HG03103 (cell line): Measurements from ENCODE around the gene APOE.
"Not testable (repeated sequence)": the region's sequence is repeated elsewhere in the genome, so short reads cannot be mapped to it uniquely, and the experiment has no call there.

Experiments
- ATAC-seq: cut with Tn5 transposase; IDR thresholded peaks from one replicate; pipeline ENCODE4 v1.9.1; 2021; ENCODE audit warnings: low read depth; ENCODE audit not compliant: unreplicated experiment

APOE gene

DNA sequence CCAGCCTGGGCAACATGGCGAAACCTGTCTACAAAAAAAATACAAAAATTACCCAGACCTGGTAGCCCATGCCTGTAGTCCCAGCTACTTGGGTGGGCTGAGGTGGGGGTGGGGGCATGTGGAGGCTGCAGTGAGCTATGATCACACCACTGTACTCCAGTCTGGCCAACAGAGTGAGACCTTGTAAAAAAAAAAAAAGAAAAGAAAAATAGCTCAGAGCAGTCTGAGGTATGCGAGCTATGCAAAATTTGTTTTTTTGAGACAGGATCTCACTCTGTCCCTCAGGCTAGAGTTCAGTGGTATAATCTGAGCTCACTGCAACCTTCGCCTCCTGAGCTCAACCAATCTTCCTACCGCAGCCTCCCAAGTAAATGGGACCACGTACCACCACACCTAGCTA lies 21.7 kb upstream of the APOE start:
- ATAC-seq, result no peak

DNA sequence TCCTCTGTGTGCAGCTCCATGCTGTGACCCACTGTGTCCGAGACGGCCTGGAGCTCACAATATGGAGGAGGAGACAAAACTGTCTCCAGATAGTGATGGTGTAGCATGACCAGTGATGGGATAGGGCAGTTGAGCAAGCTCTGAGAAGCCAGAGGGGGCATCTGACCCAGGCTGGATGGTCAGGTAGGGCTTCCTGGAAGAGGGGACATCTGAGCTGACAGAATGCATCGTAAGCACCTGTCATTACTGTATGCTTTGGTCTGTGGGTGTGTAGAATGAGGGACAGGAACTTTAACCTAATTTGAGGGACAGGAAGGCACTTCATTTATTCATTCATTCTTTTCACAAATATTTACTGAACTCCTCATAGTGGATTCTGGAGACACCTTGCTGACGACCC lies 21.0 kb upstream of the APOE start:
- no peak for ATAC-seq

DNA sequence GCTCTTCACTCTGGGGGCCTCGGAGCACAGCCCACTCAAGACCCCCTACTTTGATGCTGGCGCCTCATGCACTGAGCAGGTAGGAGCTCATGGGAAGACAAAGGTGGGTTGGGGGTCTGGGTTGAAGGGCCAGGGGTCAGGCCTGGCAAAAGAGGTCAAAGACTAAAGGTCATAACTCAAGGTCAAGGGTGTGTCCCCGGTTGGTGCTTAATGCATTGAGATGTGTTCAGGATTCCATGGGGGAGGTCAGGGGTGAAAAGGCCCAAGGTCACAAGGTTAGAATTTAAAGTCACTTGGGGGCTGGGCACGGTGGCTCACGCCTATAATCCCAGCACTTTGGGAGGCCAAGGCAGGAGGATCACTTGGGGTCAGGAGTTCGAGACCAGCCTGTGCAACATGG lies 19.5 kb upstream of the APOE start:
- no peak for ATAC-seq

DNA sequence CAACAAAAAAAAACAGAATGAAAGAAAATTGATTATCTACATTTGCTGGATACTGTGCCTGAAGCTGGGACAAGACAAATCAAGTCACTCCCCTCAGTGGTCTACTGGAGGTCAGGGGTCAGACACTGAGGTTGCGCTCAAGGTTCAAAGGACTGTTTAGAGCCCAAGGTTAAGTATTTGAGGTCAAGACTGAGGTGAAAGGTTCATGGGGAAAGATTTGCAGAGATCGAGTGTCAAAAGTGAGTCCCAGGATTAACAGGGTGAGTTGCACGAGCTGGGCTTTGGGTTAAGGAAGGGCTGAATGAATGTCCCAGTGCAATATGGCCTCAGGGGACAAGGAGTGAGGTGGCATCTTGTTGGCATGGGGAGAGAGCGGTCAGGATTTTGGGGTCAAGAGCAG lies 17.9 kb upstream of the APOE start:
- ATAC-seq, result no peak

DNA sequence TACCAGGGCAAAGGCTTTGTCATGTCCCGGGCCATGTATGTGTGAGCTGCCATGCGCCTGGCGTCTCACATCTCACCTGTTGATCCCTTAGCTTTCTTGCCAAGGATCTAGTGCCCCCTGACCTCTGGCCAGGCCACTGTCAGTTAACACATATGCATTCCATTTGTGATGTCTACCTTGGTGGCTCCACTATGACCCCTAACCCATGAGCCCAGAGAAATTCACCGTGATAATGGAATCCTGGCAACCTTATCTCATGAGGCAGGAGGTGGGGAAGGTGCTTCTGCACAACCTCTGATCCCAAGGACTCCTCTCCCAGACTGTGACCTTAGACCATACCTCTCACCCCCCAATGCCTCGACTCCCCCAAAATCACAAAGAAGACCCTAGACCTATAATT lies 17.3 kb upstream of the APOE start:
- ATAC-seq, result not testable (repeated sequence)

DNA sequence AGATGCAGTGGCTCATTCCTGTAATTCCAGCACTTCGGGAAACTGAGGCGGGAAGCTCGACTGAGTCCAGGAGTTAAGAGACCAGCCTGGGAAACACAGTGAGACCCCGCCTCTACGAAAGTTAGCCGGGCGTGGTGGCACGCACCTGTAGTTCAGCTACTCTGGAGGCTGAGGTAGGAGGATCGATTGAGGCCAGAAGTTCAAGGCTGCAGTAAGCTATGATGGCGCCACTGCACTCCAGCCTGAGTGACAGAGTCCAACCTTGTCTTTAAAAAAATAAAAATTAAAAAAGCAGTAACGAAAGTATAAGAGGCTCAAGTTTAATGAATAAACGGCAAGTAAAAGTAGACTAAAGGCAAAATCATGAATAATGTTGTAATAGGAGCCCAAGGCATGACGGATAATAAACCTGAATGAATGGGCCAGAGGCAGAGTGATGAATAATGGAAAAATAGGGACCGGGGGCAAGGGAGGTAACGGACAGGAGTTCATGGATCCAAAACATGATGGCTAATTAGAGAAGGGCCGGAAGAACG lies 15.7 kb upstream of the APOE start:
- ATAC-seq, result no peak

DNA sequence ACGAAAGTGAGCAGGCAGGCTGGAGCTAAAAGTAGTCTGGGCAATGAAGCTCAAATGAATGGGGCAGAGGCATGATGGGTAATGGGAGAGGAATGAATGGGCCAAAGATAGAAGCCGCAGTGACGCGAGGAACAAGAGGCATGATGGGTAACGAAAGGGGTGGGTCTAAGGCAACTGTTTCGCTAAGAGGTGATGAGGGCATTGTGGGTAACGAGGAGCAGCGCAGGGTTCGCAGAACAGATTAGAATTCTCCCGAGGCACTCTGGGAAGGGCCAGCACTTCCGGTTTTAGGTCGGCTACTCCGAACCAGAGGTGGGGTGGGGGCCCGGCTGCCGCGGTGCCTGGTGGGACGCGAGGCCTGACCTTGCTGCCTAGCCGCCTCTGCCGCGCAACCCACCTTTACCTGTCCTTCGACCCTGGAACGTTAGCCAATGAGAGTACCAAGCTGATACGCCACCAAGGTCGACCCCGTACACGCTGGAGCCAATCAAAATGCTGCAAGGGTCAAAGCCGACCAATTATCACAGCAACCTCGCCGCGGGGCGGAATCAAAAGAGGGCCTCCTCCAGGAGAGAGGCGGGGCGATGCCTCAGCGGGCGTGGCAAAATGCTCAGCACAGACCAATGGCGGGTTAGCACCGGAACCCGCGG lies 15.1 kb upstream of the APOE start:
- peak; percentile 76 for ATAC-seq

DNA sequence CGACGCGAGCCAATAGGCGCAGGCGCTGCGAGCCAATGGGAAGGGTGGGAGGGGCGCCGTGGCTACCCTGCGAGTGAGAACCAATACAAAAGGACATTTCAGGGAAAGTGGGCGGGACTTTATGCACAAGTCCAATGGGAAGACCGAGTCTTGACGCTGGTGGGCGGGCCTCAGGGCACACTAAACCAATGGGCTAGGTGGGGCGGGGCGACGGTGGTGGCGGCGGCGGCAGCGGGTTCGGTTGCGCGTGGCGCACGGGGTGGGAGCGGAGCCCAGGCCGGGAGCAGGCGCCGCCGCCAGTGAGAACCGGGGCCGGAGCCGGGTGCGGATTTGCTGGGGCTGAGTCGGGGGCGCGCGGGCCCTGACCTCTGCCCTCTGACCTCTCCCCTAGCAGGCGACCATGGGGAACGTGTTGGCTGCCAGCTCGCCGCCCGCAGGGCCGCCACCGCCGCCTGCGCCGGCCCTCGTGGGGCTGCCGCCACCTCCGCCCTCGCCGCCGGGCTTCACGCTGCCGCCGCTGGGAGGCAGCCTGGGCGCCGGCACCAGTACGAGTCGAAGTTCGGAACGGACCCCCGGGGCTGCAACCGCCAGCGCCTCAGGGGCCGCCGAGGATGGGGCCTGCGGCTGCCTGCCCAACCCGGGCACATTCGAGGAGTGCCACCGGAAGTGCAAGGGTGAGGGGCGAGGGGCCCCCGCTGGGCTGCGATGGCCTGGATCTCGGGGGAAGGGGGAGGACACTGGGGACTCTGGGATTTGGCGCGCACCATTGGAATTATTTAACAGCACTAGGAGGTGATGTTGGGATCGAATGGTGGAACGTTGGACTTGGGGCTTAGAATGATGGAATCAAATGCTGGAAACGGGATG lies 14.3 kb upstream of the APOE start, which contains the start of gene TOMM40:
TOMM40 (plus strand) TSS at position 239 of the 867 bp plus-strand sequence; CDS start at position 401, 162 bp downstream.
- ATAC-seq, result no peak

DNA sequence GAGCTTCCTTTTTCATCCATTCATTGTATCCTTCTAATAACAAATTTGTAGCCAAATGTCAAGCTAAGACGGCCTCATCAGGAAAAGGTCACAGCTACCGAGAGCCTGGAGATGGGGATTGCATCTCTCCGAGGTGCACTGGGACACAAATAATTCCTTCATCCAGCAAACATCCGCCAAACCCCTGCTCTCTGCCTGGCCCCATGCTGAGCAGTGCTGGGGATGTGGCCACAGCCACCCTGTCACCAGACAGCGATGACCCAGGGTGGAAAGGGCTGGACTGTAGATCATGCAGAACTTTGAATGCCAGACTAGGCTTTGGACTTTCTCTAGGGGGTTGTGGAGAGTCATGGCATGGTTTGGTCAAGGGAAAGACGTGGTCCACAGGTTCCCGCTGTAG lies 12.7 kb upstream of the APOE start:
- ATAC-seq, result no peak

DNA sequence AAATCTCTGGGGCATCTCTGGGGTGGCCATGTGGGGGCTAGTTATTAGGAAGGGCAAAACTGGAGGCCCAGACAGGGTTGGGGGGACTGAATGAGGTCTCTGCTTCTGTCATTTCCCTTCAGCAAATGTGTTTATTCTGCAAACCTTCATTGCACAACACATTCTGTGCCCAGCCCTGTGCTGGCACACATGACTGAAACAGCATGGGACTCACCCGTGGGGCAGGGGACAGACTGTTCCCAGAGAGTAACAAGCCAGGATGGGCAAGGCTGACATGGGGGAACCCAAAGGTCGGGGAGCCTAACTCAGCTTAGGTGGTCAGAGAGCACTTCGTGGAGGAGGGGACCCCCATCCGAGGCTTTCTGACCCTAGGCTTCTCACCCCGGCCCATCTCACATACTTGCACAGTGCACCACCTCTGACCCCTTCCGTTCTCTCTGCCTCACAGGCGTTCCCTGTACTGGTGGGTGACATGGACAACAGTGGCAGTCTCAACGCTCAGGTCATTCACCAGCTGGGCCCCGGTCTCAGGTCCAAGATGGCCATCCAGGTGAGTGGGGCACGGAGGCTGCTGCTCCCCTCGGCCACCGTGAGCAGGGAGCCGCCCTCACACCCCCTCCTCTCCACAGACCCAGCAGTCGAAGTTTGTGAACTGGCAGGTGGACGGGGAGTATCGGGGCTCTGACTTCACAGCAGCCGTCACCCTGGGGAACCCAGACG lies 12.1 kb upstream of the APOE start:
- no peak for ATAC-seq

DNA sequence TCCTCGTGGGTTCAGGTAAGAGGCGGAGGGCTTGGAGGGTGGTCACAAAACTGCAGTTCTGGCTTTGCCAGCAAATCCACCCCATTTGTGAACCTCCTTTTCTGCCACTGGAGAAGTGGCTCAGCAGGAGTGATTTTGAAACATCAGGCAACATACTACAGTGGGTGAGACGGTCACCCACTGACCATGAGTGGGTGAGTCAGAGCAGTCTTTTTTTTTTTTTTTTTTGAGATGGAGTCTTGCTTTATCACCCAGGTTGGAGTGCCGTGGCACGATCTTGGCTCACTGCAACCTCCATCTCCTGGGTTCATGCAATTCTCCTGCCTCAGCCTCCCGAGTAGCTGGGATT lies 11.6 kb upstream of the APOE start:
- ATAC-seq, result no peak

DNA sequence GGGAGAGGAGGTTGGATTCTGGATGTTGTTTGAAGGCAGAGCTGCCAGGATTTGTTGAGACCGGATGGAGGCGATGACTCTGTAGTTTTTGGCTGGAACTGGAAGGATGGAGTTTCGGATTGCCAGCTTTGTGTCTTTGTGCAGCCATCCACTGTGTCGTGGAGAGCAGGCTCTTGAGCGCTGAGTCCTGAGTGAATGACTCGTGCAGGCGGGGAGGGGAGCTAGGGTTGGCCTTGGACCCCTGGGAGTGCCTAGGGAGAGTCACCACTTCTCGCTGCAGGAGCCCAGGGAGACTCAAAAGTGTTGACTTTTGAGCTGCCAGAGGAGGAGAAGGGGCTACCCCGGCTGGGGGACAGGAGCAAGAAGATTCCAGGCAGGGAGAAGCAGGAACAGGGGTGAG lies 10.7 kb upstream of the APOE start:
- no peak for ATAC-seq

DNA sequence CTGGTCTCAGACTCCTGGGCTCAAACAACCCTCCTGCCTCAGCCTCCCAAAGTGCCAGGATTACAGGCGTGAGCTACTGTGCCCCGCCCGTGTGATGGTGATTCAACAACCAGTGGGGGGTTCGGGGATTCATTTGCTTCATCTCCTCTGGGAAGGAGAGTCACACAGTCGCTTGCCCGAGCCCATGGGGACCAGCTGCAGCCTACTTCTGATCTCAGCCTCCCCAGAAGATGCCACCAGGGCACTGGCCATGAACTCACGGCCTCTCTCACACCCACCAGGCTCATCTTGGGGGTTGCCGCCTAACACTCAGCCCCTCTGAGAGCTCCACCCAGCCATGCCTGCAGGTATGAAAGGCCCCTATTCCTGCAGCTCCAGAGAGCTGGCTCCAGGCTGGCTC lies 7.8 kb upstream of the APOE start:
- no peak for ATAC-seq

DNA sequence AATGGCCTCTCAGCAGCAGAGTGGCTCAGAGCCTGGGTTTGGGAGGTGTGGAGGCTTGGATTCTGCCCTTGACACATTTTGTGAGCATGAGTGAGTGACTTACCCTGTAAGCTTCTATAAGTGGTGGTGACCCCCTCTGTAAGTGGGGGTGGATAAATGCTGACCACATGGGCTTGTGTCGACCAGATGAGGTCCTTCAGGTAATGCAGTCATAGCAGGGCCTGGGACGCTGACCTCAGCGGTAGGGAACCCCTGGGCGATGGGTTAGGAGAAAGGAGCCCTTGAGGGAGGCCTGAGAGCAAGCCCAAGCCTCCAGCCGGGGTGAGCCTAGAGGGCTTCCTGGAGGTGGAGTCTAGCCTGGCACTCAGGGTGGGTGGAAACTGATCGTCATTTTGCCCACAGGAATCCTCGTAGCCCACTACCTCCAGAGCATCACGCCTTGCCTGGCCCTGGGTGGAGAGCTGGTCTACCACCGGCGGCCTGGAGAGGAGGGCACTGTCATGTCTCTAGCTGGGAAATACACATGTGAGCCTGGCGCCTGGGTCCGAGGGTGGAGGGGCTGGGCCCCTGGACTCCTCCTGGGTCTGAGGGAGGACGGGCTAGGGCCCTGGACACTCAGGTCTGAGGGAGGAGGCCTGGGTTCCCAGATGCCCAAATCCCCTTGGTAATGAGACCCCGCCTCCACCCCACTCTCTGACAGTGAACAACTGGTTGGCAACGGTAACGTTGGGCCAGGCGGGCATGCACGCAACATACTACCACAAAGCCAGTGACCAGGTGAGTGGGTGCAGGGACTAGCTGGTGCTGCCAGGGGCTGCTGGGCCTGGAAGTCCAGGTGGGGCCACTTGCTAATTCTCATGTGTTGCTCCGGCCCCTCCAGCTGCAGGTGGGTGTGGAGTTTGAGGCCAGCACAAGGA lies 5.0 kb upstream of the APOE start:
- no peak for ATAC-seq

DNA sequence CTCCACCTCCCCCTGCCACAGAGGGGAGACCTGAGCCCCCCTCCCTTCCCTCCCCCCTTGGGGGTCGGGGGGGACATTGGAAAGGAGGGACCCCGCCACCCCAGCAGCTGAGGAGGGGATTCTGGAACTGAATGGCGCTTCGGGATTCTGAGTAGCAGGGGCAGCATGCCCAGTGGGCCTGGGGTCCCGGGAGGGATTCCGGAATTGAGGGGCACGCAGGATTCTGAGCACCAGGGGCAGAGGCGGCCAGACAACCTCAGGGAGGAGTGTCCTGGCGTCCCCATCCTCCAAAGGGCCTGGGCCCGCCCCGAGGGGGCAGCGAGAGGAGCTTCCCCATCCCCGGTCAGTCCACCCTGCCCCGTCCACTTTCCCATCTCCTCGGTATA lies 2.4 kb upstream of the APOE start:
- ATAC-seq, result no peak

DNA sequence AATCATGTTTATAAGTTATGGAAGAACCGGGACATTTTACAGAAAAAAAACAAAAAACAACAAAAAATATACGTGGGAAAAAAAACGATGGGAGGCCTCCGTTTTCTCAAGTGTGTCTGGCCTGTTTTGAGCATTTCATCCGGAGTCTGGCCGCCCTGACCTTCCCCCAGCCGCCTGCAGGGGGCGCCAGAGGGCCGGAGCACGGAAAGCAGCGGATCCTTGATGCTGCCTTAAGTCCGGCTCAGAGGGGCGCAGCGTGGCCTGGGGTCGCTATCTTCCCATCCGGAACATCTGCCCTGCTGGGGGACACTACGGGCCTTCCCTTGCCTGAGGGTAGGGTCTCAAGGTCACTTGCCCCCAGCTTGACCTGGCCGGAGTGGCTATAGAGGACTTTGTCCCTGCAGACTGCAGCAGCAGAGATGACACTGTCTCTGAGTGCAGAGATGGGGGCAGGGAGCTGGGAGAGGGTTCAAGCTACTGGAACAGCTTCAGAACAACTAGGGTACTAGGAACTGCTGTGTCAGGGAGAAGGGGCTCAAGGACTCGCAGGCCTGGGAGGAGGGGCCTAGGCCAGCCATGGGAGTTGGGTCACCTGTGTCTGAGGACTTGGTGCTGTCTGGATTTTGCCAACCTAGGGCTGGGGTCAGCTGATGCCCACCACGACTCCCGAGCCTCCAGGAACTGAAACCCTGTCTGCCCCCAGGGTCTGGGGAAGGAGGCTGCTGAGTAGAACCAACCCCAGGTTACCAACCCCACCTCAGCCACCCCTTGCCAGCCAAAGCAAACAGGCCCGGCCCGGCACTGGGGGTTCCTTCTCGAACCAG lies 1.8 kb upstream of the APOE start:
- ATAC-seq, result no peak

DNA sequence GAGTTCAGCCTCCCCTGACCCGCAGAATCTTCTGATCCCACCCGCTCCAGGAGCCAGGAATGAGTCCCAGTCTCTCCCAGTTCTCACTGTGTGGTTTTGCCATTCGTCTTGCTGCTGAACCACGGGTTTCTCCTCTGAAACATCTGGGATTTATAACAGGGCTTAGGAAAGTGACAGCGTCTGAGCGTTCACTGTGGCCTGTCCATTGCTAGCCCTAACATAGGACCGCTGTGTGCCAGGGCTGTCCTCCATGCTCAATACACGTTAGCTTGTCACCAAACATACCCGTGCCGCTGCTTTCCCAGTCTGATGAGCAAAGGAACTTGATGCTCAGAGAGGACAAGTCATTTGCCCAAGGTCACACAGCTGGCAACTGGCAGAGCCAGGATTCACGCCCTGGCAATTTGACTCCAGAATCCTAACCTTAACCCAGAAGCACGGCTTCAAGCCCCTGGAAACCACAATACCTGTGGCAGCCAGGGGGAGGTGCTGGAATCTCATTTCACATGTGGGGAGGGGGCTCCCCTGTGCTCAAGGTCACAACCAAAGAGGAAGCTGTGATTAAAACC lies 1.1 kb upstream of the APOE start:
- ATAC-seq, result no peak

DNA sequence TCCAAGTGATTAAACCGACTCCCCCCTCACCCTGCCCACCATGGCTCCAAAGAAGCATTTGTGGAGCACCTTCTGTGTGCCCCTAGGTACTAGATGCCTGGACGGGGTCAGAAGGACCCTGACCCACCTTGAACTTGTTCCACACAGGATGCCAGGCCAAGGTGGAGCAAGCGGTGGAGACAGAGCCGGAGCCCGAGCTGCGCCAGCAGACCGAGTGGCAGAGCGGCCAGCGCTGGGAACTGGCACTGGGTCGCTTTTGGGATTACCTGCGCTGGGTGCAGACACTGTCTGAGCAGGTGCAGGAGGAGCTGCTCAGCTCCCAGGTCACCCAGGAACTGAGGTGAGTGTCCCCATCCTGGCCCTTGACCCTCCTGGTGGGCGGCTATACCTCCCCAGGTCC lies 2.0 kb downstream of the APOE start:
- no peak for ATAC-seq
